ENCODE results near the gene TXNRD1.

The TXNRD1 gene

DNA sequence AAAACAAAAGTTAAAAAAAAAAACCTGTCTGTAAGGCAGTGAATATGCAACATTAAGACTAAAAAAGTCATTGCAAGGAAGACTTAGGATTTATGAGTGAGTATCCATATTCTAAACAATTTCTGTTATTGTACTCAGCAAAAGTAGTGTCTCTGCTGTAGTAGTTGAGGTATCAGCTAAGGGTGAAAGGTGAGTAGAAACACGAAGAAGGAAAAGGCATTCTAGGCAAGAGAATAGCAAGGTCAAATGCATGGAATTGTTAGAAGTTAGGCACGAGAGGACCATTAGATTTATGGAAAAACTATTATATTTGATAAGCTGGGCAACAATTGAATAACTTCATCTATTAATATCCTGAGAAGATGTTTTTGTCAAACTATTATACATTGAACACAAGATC lies 89.8 kb downstream of the TXNRD1 start:
- WGBS, 2 experiments (ENCODE audit: insufficient coverage in 2 of 2), result 100% methylated on average over 1 of the region's 2 CpGs; no CpG with 5 or more reads in 1 of the 2 experiments
- no peaks in the 10 kb centered on the region for H3K4me1 ChIP-seq (ENCODE audit: control insufficient read depth, insufficient read depth, low read length, poor library complexity, severe bottlenecking)
- peaks cover 66% of the 10 kb centered on the region for H3K36me3 ChIP-seq (ENCODE audit: control insufficient read depth, insufficient read depth, low read length)
- H3K4me3 ChIP-seq (ENCODE audit: extremely low read depth, insufficient read depth, low read length, poor library complexity, severe bottlenecking), result no peak overlapping the region
- H3K27ac ChIP-seq (ENCODE audit: low read depth, low read length, severe bottlenecking), result no peak overlapping the region
- H3K9me3 ChIP-seq (ENCODE audit: control insufficient read depth, low read length), result no peaks in the 10 kb centered on the region

- H3K4me3 ChIP-seq (ENCODE audit: extremely low read depth, insufficient read depth, low read length, poor library complexity, severe bottlenecking), result no peak overlapping the region
- H3K36me3 ChIP-seq (ENCODE audit: control insufficient read depth, insufficient read depth, low read length), result peaks cover 65% of the 10 kb centered on the region
- no peak overlapping the region for H3K27ac ChIP-seq (ENCODE audit: low read depth, low read length, severe bottlenecking)
- WGBS, 2 experiments (ENCODE audit: insufficient coverage in 2 of 2), result no CpG with 5 or more reads among the region's 2 CpGs
- H3K4me1 ChIP-seq (ENCODE audit: control insufficient read depth, insufficient read depth, low read length, poor library complexity, severe bottlenecking), result no peaks in the 10 kb centered on the region
- no peaks in the 10 kb centered on the region for H3K9me3 ChIP-seq (ENCODE audit: control insufficient read depth, low read length)
These were observed 90.8 kb downstream of the TXNRD1 start for GRCh38 chr12:104306376-104306775.

- no peak overlapping the region for H3K27ac ChIP-seq (ENCODE audit: low read depth, low read length, severe bottlenecking)
- WGBS, 2 experiments (ENCODE audit: insufficient coverage in 2 of 2), result 76 to 100% methylated on average over 2 to 4 of the region's 6 CpGs
- no peaks in the 10 kb centered on the region for H3K9me3 ChIP-seq (ENCODE audit: control insufficient read depth, low read length)
- no peak overlapping the region for H3K4me3 ChIP-seq (ENCODE audit: extremely low read depth, insufficient read depth, low read length, poor library complexity, severe bottlenecking)
- H3K36me3 ChIP-seq (ENCODE audit: control insufficient read depth, insufficient read depth, low read length), result peaks cover 68% of the 10 kb centered on the region
- H3K4me1 ChIP-seq (ENCODE audit: control insufficient read depth, insufficient read depth, low read length, poor library complexity, severe bottlenecking), result no peaks in the 10 kb centered on the region
These were observed 91.5 kb downstream of the TXNRD1 start for GRCh38 chr12:104306943-104307654.

DNA sequence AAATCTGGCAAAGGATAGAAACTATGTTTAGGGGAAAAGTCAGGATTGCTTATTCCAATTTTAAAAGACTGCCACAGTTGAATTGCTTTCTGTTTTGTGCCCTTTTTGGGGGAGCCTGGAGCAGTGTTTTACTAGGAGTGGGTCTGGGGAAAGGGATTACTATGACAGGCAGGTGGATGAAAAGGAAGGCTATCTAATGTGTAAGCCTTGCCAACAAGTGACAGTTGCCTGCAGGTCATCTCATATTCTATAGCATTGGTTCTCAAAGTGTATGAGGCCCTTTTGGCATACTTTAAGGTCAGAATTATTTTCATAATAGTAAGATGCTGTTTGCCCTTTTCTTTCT lies 92.0 kb downstream of the TXNRD1 start:
- Histone ChIP-seq H3K36me3 (ENCODE audit: control insufficient read depth, insufficient read depth, low read length) (peaks cover 69% of the 10 kb centered on the region), H3K9me3 (ENCODE audit: control insufficient read depth, low read length) (no peaks in the 10 kb centered on the region), H3K4me1 (ENCODE audit: control insufficient read depth, insufficient read depth, low read length, poor library complexity, severe bottlenecking) (no peaks in the 10 kb centered on the region), H3K4me3 (ENCODE audit: extremely low read depth, insufficient read depth, low read length, poor library complexity, severe bottlenecking) (no peak overlapping the region), H3K27ac (ENCODE audit: low read depth, low read length, severe bottlenecking) (no peak overlapping the region)

GRCh38 chr12:104309446-104309993 lies 93.9 kb downstream of the TXNRD1 start:
- H3K9me3 ChIP-seq (ENCODE audit: control insufficient read depth, low read length), result no peaks in the 10 kb centered on the region
- no peak overlapping the region for H3K4me3 ChIP-seq (ENCODE audit: extremely low read depth, insufficient read depth, low read length, poor library complexity, severe bottlenecking)
- 100% methylated on average over 2 of the region's 4 CpGs for WGBS, 2 experiments (ENCODE audit: insufficient coverage in 2 of 2)
- H3K4me1 ChIP-seq (ENCODE audit: control insufficient read depth, insufficient read depth, low read length, poor library complexity, severe bottlenecking), result no peaks in the 10 kb centered on the region
- H3K27ac ChIP-seq (ENCODE audit: low read depth, low read length, severe bottlenecking), result no peak overlapping the region
- peaks cover 69% of the 10 kb centered on the region for H3K36me3 ChIP-seq (ENCODE audit: control insufficient read depth, insufficient read depth, low read length)

DNA sequence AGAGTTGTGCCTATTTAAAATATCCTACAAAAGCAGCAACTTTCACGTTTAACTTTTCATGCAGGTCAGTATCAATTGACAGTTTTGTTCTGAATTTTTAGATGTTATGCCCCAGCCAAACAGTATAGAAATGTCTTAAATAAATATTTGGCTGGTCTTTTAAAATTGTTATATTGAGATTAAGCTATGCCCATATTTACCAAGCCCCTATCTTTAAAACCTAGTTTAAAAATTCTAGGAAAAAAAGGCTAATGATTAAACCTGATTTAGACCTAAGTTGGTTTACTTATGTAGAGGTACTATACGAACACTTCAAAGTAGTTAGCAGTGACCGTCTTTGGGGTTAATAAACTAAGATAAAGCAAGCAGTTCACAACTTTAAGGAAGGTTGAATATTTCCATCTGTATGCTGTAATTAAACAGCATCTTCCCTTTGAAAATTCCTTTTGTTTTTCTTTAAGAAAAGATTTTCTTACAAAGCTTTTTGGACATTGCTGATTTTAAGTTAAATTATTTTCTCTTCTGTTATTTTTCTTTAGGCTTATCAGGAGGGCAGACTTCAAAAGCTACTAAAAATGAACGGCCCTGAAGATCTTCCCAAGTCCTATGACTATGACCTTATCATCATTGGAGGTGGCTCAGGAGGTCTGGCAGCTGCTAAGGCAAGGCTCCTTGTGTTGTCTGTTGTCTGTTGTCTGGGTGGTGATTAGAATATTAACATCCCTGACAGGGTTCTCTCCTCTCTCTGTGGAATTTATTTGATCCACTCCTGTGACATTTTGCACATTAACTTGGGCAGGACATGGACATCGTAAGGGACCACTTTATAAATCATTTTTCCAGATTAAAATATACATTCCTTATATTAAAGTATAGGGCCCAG lies 95.4 kb downstream of the TXNRD1 start:
- H3K4me3 ChIP-seq (ENCODE audit: extremely low read depth, insufficient read depth, low read length, poor library complexity, severe bottlenecking), result no peak overlapping the region
- WGBS, 2 experiments (ENCODE audit: insufficient coverage in 2 of 2), result 100% methylated on average over 2 of the region's 5 CpGs; no CpG with 5 or more reads in 1 of the 2 experiments
- H3K4me1 ChIP-seq (ENCODE audit: control insufficient read depth, insufficient read depth, low read length, poor library complexity, severe bottlenecking), result no peaks in the 10 kb centered on the region
- no peak overlapping the region for H3K27ac ChIP-seq (ENCODE audit: low read depth, low read length, severe bottlenecking)
- H3K36me3 ChIP-seq (ENCODE audit: control insufficient read depth, insufficient read depth, low read length), result peaks cover 65% of the 10 kb centered on the region
- no peaks in the 10 kb centered on the region for H3K9me3 ChIP-seq (ENCODE audit: control insufficient read depth, low read length)

DNA sequence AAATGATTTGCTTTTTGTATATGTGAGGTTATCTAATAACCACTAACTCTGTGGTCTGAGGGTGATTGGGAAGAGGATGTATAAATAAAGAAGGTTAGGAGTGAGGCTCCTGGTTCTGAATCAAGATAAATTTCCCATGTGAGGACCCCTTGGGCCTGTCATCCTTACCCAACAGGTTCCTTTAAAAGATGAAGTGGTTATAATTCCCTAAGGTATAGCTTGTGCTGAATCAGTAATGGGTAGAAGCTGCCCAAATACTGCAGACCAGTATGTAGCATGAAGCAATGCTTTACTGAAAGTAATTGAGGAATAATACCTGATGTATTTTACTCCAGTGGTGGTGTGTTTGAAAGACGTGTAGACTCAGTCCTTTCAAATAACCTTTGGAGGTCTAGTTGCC lies 96.6 kb downstream of the TXNRD1 start:
- Histone ChIP-seq H3K4me3 (ENCODE audit: extremely low read depth, insufficient read depth, low read length, poor library complexity, severe bottlenecking) (no peak overlapping the region), H3K27ac (ENCODE audit: low read depth, low read length, severe bottlenecking) (no peak overlapping the region), H3K9me3 (ENCODE audit: control insufficient read depth, low read length) (no peaks in the 10 kb centered on the region), H3K36me3 (ENCODE audit: control insufficient read depth, insufficient read depth, low read length) (peaks cover 67% of the 10 kb centered on the region), H3K4me1 (ENCODE audit: control insufficient read depth, insufficient read depth, low read length, poor library complexity, severe bottlenecking) (no peaks in the 10 kb centered on the region)
- 80% methylated on average over 1 of the region's 1 CpG; no CpG with 5 or more reads in 1 of the 2 experiments for WGBS, 2 experiments (ENCODE audit: insufficient coverage in 2 of 2)

DNA sequence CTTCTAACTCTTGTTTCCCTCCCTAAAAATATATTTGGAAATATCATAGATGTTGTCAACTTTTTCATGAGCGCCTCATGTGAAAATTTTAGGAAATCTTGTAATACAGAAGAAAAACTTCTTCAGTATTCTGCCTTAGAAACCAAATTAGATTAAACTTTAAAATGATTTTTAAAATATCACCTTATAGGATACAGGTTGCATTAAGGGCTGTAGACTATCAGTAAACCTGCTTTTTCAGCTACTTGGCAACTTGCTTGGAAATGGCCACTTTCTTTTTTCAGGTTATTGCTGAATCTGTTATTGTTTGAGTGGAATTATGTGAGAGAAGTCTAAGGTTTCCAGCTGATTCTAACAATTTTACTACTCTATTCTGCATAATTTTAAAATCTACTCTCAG lies 97.1 kb downstream of the TXNRD1 start:
- no CpG with 5 or more reads among the region's 1 CpG for WGBS, 2 experiments (ENCODE audit: insufficient coverage in 2 of 2)
- Histone ChIP-seq H3K4me3 (ENCODE audit: extremely low read depth, insufficient read depth, low read length, poor library complexity, severe bottlenecking) (no peak overlapping the region), H3K36me3 (ENCODE audit: control insufficient read depth, insufficient read depth, low read length) (peaks cover 68% of the 10 kb centered on the region)

DNA sequence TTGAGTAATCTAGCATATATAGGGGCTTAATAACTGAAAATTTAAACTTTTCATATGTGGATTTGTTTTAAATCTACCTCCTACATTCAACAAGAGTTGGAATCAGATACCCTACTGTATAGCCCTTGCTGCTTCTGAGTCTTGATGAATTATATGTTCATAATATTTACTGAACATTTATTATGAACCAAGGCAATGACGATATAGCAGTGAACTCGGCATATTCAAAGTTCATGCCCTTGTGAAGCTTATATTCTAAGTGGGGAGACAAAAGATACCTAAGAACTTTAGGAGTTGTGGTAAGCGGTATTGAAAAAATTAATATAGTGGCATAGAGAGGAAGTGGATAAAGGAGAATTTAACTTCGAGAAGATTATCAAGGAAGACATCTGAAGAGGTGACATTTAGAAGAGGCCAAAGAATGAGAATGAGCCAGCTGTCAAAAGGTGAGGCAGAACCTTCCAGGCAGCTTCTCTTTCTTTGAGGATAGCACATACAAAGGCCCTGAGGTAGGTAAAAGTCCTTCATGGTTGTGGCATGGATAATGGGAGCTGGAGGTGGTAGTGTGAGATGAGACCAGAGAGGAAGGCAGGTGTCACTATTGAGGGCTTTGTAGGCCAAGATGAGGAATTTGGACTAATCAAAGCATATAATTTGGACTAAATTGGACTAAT lies 98.1 kb downstream of the TXNRD1 start:
- H3K9me3 ChIP-seq (ENCODE audit: control insufficient read depth, low read length), result no peaks in the 10 kb centered on the region
- H3K36me3 ChIP-seq (ENCODE audit: control insufficient read depth, insufficient read depth, low read length), result peaks cover 76% of the 10 kb centered on the region
- H3K4me3 ChIP-seq (ENCODE audit: extremely low read depth, insufficient read depth, low read length, poor library complexity, severe bottlenecking), result no peak overlapping the region
- WGBS, 2 experiments (ENCODE audit: insufficient coverage in 2 of 2), result 63 to 75% methylated on average over 4 of the region's 4 CpGs
- H3K4me1 ChIP-seq (ENCODE audit: control insufficient read depth, insufficient read depth, low read length, poor library complexity, severe bottlenecking), result no peaks in the 10 kb centered on the region
- no peak overlapping the region for H3K27ac ChIP-seq (ENCODE audit: low read depth, low read length, severe bottlenecking)

More for the DNA sequence above, 97.1 kb downstream of the TXNRD1 start:
- no peak overlapping the region for H3K27ac ChIP-seq (ENCODE audit: low read depth, low read length, severe bottlenecking)
- H3K4me1 ChIP-seq (ENCODE audit: control insufficient read depth, insufficient read depth, low read length, poor library complexity, severe bottlenecking), result no peaks in the 10 kb centered on the region
- H3K9me3 ChIP-seq (ENCODE audit: control insufficient read depth, low read length), result no peaks in the 10 kb centered on the region

- H3K4me3 ChIP-seq (ENCODE audit: extremely low read depth, insufficient read depth, low read length, poor library complexity, severe bottlenecking), result no peak overlapping the region
- H3K27ac ChIP-seq (ENCODE audit: low read depth, low read length, severe bottlenecking), result no peak overlapping the region
- peaks cover 78% of the 10 kb centered on the region for H3K36me3 ChIP-seq (ENCODE audit: control insufficient read depth, insufficient read depth, low read length)
- H3K4me1 ChIP-seq (ENCODE audit: control insufficient read depth, insufficient read depth, low read length, poor library complexity, severe bottlenecking), result no peaks in the 10 kb centered on the region
- no peaks in the 10 kb centered on the region for H3K9me3 ChIP-seq (ENCODE audit: control insufficient read depth, low read length)
- WGBS, 2 experiments (ENCODE audit: insufficient coverage in 2 of 2), result 100% methylated on average over 1 of the region's 1 CpG; no CpG with 5 or more reads in 1 of the 2 experiments
These were observed 98.6 kb downstream of the TXNRD1 start for GRCh38 chr12:104314242-104314614.

Data from mesodermal cell (in vitro differentiated cells).